Skin of body (tissue), 2 donors: ENCODE data around the gene MAPK1. TPM values are rescaled to one million over a fixed set of nuclear protein-coding genes. Genes with fewer than 3 reads are reported as not detected.
"Not testable (repeated sequence)": the region's sequence is repeated elsewhere in the genome, so short reads cannot be mapped to it uniquely, and the experiment has no call there.

Experiments used
- DNase-seq: peaks from one replicate; lab custom pipeline; 2025; lab: John Stamatoyannopoulos, UW
- total RNA-seq: library from RNA; depleted of rRNA; stranded (reverse); fragments of >200 nt; gene quantifications from one replicate; pipeline ENCODE4 v1.2.3, GENCODE V29; 2014

The MAPK1 gene
- total RNA-seq, 1 donor from 2014 or later: 43.0 TPM

GRCh38 chr22:21849489-21849888 is 18.0 kb downstream of the MAPK1 start:
- DNase-seq: no peak

- DNase-seq: not testable (repeated sequence)
Observed at GRCh38 chr22:21848057-21848456, 19.4 kb downstream of the MAPK1 start.

GRCh38 chr22:21845558-21846453 is 21.6 kb downstream of the MAPK1 start:
- no peak for DNase-seq

DNA sequence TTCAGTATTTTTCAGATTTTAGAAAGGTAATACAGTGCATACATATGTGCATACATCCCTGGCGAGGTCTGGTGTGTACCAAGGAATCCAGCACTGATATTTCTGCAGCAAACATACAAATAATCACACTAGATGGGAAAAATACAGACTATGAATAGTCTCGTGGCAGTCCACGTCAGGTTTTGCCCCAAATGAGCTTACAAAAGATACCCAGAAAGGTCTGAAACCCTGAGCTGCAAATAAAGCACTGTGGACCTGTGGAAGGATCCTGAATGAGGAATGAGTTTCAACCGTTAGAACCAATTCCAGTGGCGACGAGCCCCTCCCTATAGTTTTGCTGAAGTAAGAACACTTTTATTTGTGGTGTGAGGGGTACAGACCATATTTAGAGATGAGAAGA is 24.5 kb downstream of the MAPK1 start:
- no peak for DNase-seq

DNA sequence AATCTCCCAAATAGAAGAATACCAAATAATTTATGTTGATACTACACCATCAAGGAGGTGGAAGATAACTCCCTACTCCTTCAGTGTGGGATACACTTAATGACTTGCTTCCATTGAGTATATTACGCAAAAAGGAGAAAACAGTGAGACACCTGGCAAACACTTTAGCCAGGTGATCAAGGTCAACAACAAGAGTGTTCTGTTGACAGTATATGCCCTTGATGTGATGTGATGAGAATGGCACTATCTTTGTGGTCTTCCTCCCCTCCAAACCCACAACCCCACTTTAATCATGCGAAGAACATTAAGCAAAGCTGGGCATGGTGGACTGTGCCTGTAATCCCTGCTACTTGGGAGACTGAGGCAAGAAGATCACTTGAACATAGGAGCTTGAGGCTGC is 26.0 kb downstream of the MAPK1 start:
- no peak for DNase-seq

DNA sequence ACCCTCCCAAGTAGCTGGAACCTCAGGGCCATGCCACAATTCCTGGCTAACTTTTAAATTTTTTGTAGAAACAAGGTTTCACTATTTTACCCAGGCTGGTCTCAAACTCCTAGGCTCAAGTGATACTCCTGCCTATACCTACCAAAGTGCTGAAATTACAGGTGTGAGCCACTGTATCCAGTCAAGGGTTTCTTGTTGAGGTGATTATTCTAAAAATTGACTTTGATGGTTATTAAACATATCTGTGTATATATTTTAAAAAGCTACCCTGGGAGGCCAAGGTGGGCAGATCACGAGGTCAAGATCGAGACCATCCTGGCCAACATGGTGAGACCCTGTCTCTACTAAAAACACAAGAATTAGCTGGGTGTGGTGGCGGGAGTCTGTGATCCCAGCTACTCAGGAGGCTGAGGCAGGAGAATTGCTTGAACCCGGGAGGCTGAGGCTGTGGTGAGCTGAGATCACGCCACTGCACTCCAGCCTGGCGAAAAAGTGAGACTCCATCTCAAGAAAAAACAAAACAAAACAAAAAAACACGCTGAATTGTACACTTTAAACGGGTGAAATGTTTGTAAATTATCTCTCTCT is 27.1 kb downstream of the MAPK1 start:
- no peak for DNase-seq

GRCh38 chr22:21839765-21840140 is 27.7 kb downstream of the MAPK1 start:
- DNase-seq: no peak

- DNase-seq: not testable (repeated sequence)
Observed at GRCh38 chr22:21839104-21839764, 28.2 kb downstream of the MAPK1 start.

- peak; percentile 75 for DNase-seq
Observed at GRCh38 chr22:21837248-21837979, 30.0 kb downstream of the MAPK1 start.

DNA sequence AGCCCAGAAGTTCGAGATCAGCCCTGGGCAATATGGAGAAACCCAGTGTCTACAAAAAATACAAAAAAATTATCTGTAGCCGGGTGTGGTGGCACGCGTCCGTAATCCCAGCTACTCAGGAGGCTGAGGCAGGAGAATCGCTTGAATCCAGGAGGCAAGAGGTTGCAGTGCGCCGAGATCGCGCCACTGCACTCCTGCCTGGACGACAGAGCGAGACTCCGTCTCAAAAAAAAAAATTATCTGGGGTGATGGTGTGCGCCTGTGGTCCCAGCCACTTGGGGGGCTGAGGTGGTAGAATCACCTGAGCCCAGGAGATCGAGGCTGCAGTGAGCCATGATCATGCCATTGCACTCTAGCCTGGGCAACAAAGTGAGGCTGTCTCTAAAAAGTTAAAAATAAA is 31.0 kb downstream of the MAPK1 start:
- DNase-seq: not testable (repeated sequence)

GRCh38 chr22:21835378-21835777 is 32.1 kb downstream of the MAPK1 start:
- DNase-seq: no peak

DNA sequence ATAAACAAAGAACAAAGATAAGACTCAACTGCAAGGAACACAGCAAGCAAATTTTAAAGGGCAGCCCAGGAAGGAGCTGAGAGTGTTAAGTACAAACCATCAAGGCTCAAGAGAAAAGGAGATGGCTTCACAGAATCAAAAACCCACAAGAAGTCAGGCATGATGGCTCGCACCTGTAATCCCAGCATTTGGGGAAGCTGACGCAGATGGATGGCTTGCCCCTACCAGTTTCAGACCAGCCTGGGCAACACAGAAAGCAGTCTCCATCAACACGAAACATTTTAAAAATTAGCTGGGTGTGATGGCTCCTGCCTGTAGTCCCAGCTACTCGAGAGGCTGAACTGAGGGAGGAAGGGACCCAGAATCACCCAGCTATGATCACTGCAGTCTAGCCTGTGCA is 32.6 kb downstream of the MAPK1 start:
- no peak for DNase-seq

GRCh38 chr22:21832291-21833290 is 34.9 kb downstream of the MAPK1 start:
- DNase-seq: no peak

DNA sequence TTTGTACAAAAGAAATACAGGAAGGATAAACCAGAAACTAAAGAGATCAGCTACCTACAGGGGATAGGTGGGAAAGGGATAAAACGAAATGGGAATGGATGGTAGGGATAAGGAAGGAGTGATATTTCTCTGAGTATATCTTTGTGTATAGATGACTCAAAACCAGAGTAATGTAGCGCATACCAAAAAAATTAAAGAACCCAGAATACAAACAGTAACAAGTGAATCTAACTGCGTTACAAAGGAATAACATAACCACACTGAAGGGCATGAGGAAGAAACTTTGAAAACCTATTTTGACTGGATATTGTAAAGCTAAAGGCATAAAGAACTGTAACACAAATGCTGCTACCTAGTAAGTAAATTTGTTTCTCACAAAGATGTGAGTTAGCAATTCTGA is 37.9 kb downstream of the MAPK1 start:
- no peak for DNase-seq

- DNase-seq: no peak
Observed at GRCh38 chr22:21828268-21828638, 39.2 kb downstream of the MAPK1 start.

GRCh38 chr22:21827628-21828267 is 39.7 kb downstream of the MAPK1 start:
- DNase-seq: no peak

GRCh38 chr22:21826204-21826603 is 41.2 kb downstream of the MAPK1 start:
- no peak for DNase-seq

DNA sequence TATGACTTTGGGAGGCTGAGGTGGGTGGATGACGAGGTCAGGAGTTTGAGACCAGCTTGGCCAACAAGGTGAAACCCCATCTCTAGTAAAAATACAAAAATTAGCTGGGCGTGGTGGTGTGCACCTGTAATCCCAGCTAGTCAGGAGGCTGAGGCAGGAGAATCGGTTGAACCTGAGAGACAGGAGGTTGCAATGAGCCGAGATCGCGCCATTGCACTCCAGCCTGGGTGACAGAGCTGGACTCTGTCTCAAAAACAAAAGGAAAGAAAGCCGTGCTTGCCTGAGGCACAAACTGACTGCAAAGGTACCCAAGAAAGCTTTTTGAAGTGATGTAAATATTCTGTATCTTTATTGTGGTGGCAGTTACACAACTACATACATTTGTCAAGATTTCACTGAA is 42.5 kb downstream of the MAPK1 start:
- DNase-seq: not testable (repeated sequence)

- DNase-seq: no peak
Observed at GRCh38 chr22:21824445-21824912, 43.0 kb downstream of the MAPK1 start.
